Epithelial cell of proximal tubule (primary cell): Measurements from ENCODE around the gene DMC1. TPM values are rescaled to one million over a fixed set of nuclear protein-coding genes. Genes with fewer than 3 reads are reported as not detected.

Experiments used
- DNase-seq: peaks from one replicate; pipeline ENCODE4 v3.0.0-alpha.2; 2011; ENCODE audit warnings: low read depth
- H3K4me3 ChIP-seq: 2 replicates; pipeline ENCODE4 v1.5.1; 2011; ENCODE audit warnings: low read depth, mild to moderate bottlenecking, low read length
- total RNA-seq: library from RNA; depleted of rRNA; stranded (reverse); fragments of >200 nt; gene quantifications from 2 replicates; pipeline ENCODE4 v1.2.3, GENCODE V29; 2015
- TF ChIP-seq, protein P1 (sequence below): conservative IDR thresholded peaks from 2 replicates; pipeline ENCODE4 v1.5.1; 2012; ENCODE audit warnings: low read depth, mild to moderate bottlenecking, low read length

The DMC1 gene
- total RNA-seq, 1 donor from 2014 or later, result 4.4 TPM

- no peak for DNase-seq
- H3K4me3 ChIP-seq, result no peak overlapping the region
- TF ChIP-seq, protein P1, sequence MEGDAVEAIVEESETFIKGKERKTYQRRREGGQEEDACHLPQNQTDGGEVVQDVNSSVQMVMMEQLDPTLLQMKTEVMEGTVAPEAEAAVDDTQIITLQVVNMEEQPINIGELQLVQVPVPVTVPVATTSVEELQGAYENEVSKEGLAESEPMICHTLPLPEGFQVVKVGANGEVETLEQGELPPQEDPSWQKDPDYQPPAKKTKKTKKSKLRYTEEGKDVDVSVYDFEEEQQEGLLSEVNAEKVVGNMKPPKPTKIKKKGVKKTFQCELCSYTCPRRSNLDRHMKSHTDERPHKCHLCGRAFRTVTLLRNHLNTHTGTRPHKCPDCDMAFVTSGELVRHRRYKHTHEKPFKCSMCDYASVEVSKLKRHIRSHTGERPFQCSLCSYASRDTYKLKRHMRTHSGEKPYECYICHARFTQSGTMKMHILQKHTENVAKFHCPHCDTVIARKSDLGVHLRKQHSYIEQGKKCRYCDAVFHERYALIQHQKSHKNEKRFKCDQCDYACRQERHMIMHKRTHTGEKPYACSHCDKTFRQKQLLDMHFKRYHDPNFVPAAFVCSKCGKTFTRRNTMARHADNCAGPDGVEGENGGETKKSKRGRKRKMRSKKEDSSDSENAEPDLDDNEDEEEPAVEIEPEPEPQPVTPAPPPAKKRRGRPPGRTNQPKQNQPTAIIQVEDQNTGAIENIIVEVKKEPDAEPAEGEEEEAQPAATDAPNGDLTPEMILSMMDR, result no peak
These were observed 75.0 kb downstream of the DMC1 start for GRCh38 chr22:38494939-38495338.

- H3K4me3 ChIP-seq, result no peak overlapping the region
- TF ChIP-seq, protein P1, result no peak
- no peak for DNase-seq
These were observed 75.5 kb downstream of the DMC1 start for GRCh38 chr22:38494498-38494897.

DNA sequence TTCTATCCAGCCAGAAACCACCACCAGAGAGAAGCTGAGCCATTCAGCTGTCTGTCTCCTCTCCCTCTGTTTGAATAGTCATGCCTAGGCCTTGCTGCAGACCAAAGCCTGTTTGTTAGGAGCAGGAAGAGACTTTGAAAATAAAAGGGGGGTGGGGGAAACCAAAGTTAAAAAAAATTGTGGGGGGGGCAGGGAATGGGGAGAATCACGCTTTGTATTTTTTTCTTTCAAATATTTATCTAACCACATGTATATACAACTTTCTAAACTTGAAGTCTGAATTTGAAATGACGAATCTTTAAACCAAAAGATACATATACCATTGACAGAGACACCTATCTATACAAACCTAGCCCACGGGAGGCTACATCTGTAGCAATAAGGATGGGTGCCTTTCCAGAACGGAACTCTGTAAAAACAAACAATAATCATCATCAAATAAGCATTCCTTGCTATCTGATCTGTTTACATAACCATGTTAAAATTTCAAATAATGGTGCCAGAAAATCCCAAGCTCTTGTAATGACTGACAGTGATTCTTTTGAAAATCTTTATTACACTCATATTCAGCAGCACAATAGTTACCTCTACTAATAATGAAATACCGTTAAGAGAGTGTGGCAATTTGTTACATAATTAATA lies 78.2 kb downstream of the DMC1 start:
- no peak overlapping the region for H3K4me3 ChIP-seq
- TF ChIP-seq, protein P1, result no peak
- DNase-seq, result no peak

GRCh38 chr22:38490915-38491314 lies 79.1 kb downstream of the DMC1 start:
- H3K4me3 ChIP-seq, result no peak overlapping the region
- no peak for DNase-seq
- TF ChIP-seq, protein P1, result no peak

DNA sequence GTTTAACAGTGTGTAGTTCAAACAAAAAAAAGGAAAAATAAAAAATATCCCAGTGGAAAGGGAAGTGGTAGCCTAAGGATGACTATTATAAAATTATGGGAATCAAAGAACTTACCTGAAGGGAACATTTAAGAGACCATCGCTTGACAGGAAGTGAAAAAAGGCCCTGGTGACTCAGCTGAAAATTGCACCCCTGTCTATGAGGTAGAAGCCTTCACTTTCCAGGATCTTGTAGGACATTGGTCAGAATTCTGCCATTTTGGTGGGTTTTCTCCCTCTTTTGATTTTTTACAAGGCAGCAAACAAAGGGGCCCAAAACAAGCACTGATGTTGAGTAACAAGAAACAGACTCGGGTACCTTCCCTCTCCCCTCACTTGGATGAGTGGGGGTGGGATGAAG lies 79.5 kb downstream of the DMC1 start:
- no peak overlapping the region for H3K4me3 ChIP-seq
- DNase-seq, result no peak
- TF ChIP-seq, protein P1, result no peak

DNA sequence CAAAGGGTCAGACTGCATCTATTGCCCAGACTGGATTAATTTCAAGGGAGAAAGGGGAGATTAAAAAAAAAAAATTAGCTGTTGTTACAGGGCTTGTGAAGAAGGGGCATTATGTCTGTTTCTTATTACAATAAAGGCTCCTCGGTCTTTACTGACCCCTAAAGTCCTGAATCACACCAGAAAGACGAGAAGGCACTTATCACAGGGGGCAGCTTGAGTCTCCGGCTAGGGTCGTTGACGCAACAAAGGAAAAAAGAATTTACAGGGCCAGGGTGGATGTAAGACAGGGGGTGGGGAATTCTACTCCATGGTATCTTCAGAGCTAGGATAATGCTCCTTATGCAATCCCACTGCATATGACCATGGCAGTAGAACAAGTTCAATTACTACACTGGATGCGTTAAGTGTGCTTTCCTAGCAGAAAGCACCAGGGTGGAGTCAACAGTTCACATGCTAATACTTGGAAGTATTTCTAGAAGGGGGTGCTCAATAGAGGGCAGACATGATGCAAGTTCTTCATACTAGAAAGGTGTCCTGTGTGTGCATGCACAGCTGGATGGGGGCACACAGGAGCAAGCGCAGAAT lies 80.3 kb downstream of the DMC1 start:
- H3K4me3 ChIP-seq, result no peak overlapping the region
- DNase-seq, result no peak
- TF ChIP-seq, protein P1, result no peak

GRCh38 chr22:38489142-38489541 lies 80.8 kb downstream of the DMC1 start:
- DNase-seq, result no peak
- H3K4me3 ChIP-seq, result no peak overlapping the region
- TF ChIP-seq, protein P1, result no peak
